Retinal pigment epithelial cell (primary cell): Measurements from ENCODE around the gene USP34.
"Not testable (repeated sequence)": the region's sequence is repeated elsewhere in the genome, so short reads cannot be mapped to it uniquely, and the experiment has no call there.

Experiments used
- DNase-seq: peaks from one replicate; pipeline ENCODE4 v3.0.0-alpha.2; 2010; ENCODE audit warnings: low read depth
- H3K4me3 ChIP-seq: 2 replicates; pipeline ENCODE4 v1.5.1; 2011; ENCODE audit warnings: mild to moderate bottlenecking, low read length, control low read depth, moderate library complexity
- CTCF ChIP-seq: conservative IDR thresholded peaks from 2 replicates; pipeline ENCODE4 v1.5.1; 2011; ENCODE audit warnings: low read depth, low read length, control low read depth, inconsistent platforms

The USP34 gene

DNA sequence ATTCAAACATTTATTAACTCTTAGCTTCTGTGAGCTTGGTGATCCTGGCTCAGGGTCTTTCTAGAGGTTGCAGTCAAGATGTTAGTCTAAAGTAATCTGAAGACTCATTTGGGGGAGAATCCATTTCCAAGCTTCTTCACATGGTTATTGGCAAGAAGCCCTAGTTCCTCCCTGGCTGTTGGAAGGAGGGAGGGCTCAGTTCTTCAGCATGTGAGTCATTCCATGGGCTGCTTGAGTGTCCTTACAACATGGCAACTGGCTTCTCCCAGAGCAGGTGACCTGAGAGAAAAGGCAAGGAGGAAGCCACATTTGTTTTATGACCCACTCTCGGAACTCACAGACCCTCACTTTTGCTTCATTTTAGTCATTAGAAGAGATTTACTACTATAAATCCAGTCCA lies 319.5 kb downstream of the USP34 start:
- TF ChIP-seq CTCF, result no peak
- H3K4me3 ChIP-seq, result no peak overlapping the region

GRCh38 chr2:61149074-61149473 lies 321.8 kb downstream of the USP34 start:
- H3K4me3 ChIP-seq, result no peak overlapping the region

More for the DNA sequence above, 319.5 kb downstream of the USP34 start:
- DNase-seq, result no peak

DNA sequence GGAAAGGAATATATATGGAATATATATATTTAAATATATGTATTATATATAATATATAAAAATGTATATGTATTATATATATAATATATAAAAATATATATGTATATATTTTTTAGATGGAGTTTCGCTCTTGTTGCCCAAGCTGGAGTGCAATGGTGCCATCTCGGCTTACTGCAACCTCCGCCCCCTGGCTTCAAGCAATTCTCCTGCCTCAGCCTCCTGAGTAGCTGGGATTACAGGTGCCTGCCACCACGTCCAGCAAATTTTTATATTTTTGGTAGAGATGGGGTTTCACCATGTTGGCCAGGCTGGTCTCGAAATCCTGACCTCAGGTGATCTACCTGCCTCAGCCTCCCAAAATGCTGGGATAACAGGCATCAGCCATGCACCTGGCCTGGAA lies 322.8 kb downstream of the USP34 start:
- H3K4me3 ChIP-seq, DNase-seq: not testable (repeated sequence)

More at GRCh38 chr2:61149074-61149473, 321.8 kb downstream of the USP34 start:
- no peak for DNase-seq
- TF ChIP-seq CTCF, result no peak

GRCh38 chr2:61145990-61146389 lies 324.9 kb downstream of the USP34 start:
- TF ChIP-seq CTCF, result no peak
- DNase-seq, result no peak
- no peak overlapping the region for H3K4me3 ChIP-seq

GRCh38 chr2:61144697-61145268 lies 326.1 kb downstream of the USP34 start:
- peak overlapping the region; percentile 68 for H3K4me3 ChIP-seq
- DNase-seq, result peak; percentile 93
- no peak for TF ChIP-seq CTCF

DNA sequence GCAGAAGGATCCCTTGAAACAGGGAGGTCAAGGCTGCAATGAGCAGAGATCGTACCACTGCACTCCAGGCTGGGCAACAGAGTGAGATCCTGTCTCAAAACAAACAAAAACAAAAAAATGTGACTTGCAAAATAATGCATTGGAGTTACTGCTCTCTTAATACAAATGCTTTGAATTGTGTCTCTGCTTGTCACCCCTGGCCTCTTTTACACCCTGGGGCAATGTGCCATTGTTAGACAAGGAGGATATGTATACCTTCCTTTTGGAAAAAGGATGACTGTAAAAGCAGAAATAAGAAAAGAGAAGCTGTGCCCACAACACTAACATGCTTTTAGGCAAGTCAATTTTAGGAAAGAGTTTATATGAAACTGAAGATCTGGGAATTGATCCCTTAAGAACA lies 329.7 kb downstream of the USP34 start:
- DNase-seq, result no peak
- TF ChIP-seq CTCF, result no peak
- H3K4me3 ChIP-seq, result no peak overlapping the region

- H3K4me3 ChIP-seq, result no peak overlapping the region
- DNase-seq, result no peak
- TF ChIP-seq CTCF, result no peak
These were observed 332.0 kb downstream of the USP34 start for GRCh38 chr2:61138859-61139258.
